Measurements from ENCODE around the gene PIGU.

DNA sequence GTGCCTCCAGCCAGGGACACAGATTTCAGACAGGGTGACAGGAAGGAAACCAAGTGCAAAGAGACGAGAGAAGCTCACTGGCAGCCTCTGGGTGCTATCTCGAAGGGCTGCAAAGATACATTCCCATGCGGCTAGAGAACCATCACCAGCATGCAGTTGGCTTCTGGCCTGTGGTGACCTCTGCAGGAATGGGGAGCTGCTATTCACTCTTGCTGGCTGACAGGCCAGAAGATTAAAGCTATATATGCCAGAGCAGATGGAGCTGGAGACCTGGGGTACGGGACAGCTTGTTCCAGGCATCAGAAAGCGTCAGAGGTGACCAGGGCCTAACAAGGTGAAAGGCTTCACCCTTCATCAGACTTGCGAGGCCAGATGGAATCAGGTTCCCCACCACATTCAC is 98.4 kb downstream of the PIGU start:
- no peak for TF ChIP-seq GATA2 (IDR thresholded peaks at IDR 0.05; ENCODE audit: low read depth, low read length)
- TF ChIP-seq GATA3 (IDR thresholded peaks at IDR 0.05; ENCODE audit: low read depth, low read length): no peak

Measured in SH-SY5Y (cell line).